Measurements from ENCODE around the gene MOB2.
A peak's percentile ranks its signal among the peaks of the same experiment; 100 is the strongest.

The MOB2 gene, protein sequence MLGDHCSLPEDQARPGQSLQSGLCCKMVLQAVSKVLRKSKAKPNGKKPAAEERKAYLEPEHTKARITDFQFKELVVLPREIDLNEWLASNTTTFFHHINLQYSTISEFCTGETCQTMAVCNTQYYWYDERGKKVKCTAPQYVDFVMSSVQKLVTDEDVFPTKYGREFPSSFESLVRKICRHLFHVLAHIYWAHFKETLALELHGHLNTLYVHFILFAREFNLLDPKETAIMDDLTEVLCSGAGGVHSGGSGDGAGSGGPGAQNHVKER

DNA sequence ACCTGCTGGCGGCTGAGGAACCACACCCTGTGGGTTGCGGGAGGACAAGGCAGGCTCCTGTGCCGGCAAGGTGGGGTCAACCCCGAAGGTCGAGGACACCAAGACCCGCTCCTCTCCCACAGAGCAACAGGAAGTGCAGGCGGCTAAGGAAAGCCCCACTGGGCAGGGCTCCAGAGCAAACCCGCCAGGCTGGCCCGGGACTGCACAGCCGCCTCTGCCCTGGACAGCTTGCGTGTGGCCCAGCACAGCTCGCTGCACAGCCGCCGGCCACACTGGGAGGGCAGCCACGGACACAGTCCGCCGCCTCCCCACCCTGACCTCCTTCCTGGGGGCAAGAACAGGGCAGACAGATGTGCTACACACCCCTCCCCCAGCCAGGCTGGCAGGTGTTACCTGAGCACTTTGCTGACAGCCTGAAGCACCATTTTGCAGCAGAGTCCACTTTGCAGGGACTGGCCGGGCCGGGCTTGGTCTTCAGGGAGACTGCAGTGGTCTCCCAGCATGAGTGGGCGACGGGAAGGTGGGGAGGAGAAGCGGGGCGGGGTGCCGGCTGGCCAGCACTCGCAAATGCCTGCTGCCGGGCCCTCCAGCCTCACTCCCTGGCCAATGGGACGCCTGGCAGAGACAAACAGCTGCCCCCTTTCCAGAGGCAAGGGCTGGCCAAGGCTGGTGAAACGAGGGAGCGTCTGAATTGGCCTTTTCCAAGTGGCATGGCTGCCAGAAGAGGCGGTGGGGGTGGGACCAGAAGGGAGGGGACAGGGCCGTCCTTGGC is at the start of gene MOB2:
Gene MOB2, minus strand, starts transcription at position 726 of the 772 bp plus-strand sequence. Its CDS starts 223 bp downstream, at position 503.
- no peak for FAIRE-seq
- no peak for DNase-seq (ENCODE audit: insufficient read length, low spot score)

DNA sequence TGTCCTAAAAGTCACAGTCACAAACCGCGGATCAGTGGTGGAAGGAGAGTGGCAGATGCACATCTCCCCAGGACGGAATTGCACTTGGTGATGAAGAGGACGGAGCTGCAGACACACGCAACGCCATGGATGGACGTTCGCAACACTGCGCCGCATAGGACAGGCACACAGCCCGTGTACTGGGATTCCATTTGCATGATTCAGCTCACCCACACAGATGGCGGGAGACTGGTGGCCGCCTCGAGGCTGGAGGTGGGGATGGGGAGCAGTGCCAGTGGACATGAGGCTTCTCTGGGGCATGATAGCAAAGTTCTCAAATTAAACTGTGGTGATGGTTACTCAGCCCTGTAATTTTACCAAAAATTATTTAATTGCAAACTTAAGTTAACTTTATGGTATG is 48.1 kb upstream of the MOB2 start:
- DNase-seq (ENCODE audit: insufficient read length, low spot score) (no peak), FAIRE-seq (no peak)

DNA sequence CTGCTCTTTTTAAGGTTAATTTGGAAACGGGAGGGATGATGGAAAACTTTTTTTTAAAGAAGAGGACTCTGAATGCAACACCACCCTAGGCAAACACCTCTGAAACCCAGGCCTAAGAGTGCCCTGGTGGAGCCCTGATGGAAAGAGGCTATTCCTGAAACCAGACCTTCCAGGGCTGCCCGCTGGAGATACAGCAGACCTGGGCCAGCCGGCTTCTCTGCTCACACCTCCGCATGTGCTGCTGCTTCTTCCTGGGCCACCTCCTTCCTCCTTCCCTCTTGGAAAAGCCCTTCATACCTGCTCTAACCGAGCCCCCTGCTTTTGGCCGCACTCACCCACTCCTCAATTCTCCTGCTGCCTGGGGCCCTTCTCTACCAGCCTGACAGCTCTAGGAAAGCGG is 47.6 kb upstream of the MOB2 start:
- FAIRE-seq = no peak

DNA sequence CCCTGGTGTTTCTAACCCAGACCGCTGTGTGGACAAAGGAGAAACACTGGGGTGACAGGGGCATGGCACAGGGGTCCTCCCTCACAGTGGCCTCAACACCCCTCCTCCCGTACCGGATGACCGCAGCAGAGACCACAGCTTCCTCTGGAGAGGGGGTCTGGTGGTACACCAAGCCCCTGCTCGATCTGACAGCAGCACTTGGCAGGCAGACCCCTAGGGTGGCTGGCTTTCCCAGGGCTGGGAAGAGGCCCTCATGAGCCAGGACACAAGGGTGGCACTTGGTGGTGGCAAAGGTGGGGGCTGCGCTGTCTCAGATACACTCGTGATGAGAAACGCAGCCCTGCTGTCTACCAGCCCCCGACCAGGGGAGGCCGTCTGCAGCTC is 46.8 kb upstream of the MOB2 start:
- FAIRE-seq (no peak), DNase-seq (ENCODE audit: insufficient read length, low spot score) (no peak)

More for the DNA sequence above, 47.6 kb upstream of the MOB2 start:
- no peak for DNase-seq (ENCODE audit: insufficient read length, low spot score)

DNA sequence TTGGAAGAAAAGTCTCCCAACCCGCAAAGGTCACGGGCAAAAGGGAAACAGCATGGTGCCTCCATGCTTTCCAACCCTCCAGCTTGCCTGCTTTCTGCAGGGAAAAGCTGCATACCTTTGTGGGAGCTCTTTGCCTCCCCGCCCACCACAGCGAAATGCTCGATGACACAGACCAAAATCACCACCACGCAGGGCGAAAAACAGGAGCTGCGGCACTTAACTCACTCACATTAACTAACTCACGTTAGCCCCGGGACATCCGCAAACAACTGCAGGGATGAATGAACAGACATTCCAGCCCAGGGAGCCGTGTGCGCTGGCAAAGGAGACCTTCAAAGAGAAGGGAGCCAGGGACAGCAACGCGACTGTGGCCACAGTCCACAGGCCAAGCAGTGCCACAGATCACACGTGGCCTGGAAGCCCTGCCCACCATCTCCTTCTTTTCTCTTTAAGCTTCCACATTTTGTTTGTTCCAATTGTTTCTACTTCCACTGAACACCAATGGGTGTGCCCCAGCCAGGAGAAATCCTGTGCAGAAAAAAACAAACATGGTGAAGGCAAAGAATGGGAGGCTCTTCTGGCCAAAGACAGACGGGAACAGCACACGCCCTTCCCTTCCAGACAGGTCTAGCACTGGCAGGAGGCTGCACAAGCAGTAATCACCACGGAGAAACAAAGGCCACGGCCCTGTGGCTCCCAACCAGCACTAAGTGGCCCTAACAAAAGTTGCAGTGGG is 46.2 kb upstream of the MOB2 start:
- DNase-seq (ENCODE audit: insufficient read length, low spot score) (no peak), FAIRE-seq (no peak)

DNA sequence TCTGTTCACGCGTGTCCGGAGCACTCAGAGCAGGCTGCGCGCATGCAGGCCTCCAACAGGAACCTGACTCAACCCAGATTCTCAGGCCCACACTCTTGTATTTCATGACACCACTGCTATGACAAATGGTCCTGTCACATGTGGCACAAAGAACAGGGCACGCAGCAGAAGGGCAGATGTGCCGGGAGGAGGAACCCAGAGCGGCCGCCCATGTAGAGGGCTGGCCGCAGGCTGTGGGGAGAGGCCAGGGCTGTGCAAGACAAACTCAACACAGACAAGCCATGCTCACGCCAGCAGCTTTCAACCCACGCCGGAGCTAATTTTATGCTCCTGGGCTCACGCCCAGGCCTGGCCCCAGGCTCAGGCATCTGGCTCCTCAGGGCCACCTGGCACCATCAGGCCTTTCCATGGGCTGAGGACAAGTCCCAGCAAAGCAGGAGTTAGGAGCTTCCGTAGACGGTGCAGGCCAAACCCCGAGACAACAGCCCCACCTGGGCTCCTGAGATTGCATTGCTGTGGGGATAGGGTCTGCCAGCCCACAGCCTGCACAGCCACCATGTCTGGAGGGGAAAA is 45.5 kb upstream of the MOB2 start:
- no peak for DNase-seq (ENCODE audit: insufficient read length, low spot score)
- no peak for FAIRE-seq

DNA sequence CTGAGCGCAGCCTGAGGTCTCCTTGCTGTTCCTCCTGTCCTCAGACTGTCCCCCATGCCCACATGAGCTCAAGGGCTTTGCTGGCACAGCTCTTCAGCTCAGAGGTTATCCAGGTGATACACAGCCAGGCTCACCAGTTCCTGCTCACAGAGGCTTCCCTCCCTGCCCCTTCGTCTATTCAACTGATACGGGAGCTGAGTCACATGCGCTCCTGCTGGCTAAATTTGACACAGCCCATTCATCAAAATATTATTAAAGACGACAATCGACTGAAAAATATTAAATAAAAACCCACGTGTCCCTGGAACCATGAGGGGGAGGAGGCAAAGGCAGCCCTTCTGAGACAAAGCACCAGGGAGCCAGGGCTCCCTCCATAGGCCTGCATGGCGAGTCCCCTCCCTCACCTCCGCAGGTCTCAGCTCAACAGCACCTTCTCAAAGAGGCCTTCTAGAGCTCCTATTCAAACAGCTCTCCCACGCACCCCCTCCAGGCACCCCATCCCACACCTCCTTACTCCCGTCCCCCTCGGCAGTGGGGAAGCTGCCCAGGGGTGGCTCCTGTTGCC is 45.0 kb upstream of the MOB2 start:
- no peak for DNase-seq (ENCODE audit: insufficient read length, low spot score)
- no peak for FAIRE-seq

DNA sequence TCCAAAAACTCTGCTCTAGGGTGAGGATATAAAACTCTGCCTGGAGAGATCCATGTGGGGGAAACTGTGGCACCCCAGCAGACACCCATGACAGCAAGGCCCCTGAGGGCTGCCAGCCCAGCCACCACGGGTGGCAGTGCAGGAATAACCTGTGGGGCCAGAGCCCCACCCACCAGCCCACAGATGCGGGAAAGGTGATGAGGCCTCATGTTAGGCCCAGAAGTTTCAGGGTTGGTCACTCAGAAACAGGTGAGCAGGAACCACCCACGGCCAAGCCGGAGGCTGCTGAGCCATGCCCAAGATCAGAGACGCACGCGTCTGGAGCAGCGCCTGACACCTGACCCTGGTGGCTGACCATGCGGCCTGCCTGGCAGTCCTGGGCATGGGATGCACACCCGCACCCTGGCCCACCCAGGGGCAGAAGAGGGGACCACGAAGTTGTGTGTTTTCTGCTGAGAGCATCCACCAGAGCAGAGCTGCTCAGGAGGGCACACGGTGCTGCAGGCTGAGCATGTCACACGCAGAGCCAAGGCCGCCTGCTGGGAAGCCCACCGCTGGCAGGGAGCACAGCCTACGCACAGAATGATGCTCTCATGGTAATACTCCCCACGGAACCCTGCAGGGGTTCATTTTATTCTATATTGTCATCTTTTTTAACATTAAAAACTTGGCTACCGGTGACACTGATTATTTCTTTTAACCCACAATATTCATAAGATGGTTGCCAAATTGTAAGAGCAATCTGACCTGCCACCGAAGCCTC is 44.3 kb upstream of the MOB2 start:
- DNase-seq (ENCODE audit: insufficient read length, low spot score) = no peak
- no peak for FAIRE-seq

DNA sequence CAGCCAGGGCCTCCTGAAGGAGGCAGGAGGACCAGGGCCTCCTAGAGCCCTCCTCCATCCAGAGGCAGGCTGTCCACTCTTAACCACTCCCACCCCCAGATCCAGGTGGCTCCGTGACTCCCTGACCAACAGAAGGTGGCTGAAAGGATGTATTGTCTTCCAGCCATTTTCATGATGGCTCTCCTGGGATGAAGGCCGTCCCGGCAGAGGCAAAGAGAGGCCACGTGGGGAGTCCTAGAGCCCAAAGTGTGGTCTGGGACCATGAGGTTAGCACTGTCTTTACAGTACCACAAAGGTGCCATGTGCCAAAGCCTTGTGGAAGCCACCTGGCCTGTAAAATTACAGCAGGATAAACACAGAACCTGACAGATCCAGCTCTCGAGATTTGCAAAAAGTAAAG is 43.2 kb upstream of the MOB2 start:
- FAIRE-seq = no peak
- DNase-seq (ENCODE audit: insufficient read length, low spot score) = no peak

DNA sequence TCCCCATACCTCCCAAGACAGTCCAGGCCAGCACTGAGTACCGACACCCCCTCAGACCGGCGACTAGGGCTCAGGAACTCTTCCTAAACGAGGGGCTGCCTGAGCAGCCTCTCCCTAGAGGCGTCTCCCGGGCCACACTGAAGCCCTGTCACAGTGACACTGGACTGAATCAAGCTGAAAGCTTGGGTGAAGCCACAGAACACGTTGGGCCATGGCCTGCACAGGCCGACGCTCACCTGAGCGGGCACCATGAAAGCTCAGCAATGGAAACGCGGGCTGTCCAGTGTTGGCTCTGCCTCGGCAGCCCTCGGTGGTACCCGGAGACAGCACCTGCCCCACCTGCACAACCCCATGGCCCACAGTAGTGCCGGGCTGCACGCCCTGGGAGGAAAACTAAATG is 42.7 kb upstream of the MOB2 start:
- no peak for FAIRE-seq
- no peak for DNase-seq (ENCODE audit: insufficient read length, low spot score)

DNA sequence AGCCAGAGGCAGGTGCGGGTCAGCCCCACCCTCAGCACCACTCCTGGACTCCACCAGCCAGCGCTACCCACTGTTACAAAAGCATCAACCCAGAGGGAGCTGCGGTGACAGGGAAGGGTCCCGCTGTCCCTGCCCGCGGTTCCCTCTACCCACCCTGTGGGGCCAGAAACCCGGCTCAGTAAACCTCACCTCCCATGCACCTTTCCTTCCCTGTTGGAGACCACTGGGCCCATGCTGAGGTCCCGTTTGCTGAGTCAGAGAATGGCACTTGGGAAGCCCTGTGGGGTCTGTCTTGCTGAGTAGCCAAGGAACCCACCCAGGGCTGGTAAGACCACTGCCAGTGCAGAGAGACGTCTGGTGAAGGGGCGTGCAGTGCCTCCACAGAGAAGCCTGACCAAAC is 42.1 kb upstream of the MOB2 start:
- DNase-seq (ENCODE audit: insufficient read length, low spot score) = no peak
- no peak for FAIRE-seq

DNA sequence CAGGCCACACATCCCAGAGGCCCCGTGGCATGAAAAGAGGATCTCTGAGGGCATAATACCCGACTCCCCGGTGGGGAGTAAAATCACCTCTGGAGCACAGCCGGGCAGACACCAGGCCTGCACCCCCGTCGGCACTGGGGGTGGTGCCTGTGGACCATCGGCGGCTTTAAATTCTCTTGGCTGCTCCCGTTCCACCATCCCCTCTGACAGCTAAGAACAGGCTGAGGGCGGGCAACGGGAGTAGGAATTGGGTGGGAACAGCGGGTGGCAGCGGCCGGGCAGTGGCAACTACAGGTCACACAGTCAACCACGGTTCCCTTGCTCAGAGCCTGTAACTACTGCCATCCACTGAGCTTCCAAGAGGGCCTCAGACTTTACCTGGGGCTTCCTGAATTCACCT is 40.2 kb upstream of the MOB2 start:
- FAIRE-seq (no peak), DNase-seq (ENCODE audit: insufficient read length, low spot score) (no peak)

DNA sequence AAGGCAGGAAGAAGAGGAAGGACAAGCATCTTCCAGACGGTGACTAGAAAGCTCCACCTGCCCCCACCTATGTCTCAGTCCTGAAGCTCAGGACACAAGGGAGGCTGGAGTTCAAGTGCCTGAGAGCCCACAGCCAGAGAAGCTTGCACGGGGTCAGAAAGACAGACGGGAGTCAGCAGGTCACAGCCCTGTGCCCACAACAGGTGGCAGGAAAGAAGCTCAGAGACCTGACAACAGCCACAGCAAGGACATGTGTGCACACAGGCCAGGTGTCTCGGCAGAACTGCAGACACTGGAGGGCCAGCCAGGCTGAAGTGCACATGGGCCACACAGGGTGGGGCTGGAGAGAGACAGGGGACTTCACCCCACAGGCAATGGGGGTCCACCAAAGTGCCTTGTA is 37.2 kb upstream of the MOB2 start:
- DNase-seq (ENCODE audit: insufficient read length, low spot score) (peak; percentile 51), FAIRE-seq (no peak)

DNA sequence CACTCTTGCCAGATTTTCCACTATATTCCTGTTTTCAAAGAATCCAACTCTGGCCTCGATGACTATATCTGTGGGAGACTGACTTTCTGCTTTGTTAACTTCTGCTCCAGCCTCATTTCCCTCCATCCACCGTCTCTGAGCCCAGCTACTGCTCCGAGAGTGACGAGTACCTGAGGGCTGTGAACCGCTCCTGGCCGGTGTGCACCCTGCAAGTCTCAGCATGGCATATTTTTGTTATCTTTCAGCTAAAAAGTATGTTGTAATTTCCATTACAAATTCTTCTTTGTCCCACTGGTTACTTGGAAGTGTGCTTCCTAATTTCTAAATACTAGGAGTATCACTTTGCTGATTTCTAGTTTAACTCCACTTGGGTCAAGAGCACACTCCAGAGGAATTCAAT is 36.5 kb upstream of the MOB2 start:
- DNase-seq (ENCODE audit: insufficient read length, low spot score) (no peak), FAIRE-seq (peak; percentile 72)

DNA sequence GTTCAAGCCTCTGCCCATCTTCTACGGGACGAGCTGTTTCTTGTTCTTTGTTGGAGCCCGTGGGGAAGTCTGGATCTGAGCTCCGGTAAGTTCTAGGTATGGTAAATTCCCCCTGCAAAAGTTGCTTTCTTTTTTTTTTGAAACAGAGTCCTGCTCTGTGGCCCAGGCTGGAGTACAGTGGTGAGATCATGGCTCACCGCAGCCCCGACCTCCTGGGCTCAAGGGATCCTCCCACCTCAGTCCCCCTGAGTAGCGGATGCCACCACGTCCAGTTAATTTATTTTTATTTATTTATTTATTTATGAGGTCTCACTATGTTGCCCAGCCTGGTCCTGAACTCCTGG is 35.5 kb upstream of the MOB2 start:
- FAIRE-seq = no peak

DNA sequence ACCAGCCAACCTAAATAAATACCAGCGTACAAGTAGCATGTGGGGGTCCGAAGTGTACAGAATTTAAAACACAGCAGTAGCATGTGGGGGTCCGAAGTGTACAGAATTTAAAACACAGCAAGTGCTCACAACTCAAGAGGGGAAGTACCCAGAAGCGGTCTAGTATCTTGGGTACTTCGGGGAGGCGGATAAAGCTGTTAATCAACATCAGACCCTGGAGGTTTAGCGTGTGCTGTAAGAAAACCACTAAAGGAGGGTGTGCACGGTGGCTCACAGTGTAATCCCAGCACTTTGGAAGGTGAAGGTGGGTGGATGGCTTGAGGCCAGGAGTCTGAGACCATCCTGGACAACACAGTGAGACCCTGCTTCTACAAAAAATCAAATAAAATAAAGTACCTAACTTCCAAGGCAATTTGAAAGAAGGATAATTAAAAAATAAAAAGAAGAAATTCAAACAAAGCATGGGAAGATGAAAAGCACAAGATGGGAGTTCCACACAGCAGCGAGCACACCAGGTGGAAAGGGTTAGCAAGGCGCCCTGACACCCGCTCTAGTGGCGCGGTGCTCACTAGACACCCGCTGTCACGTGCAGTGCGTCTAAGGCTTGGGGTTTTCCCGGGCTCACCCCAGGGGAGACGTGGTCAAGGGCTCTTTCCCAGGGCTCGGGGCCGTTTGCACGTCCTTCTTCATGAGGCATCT is 35.0 kb upstream of the MOB2 start:
- DNase-seq (ENCODE audit: insufficient read length, low spot score) (peak; percentile 78), FAIRE-seq (peak; percentile 97)

More for the DNA sequence above, 35.5 kb upstream of the MOB2 start:
- DNase-seq (ENCODE audit: insufficient read length, low spot score) = no peak

DNA sequence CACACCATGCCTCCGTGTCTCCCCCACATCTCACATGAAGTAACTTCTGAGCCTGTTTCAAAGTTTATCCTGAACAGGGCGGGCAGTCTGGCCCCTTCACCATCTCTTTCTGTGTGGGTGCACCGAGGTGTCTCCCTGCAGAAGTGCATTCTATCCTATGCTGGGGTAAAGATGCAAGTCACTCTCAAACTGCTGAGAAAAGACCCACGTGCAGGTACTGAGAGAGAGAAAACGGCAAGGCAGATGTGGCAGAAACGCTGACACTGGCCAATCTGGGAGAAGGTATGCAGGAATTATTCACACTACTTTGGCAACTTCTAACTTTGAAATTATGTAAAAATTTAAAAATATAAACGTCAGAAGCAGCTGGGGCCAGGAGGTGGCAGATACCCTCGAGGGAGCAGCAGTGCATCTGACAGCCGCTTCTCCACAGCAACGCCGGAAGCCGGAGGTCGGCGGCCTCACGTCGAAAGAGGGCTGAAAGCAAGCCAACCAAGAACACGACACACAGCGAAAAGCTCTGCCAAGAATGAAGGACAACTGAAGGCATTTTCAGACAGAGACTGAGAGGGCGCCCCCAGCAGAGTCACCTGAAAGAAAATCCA is 34.2 kb upstream of the MOB2 start:
- no peak for FAIRE-seq
- no peak for DNase-seq (ENCODE audit: insufficient read length, low spot score)

DNA sequence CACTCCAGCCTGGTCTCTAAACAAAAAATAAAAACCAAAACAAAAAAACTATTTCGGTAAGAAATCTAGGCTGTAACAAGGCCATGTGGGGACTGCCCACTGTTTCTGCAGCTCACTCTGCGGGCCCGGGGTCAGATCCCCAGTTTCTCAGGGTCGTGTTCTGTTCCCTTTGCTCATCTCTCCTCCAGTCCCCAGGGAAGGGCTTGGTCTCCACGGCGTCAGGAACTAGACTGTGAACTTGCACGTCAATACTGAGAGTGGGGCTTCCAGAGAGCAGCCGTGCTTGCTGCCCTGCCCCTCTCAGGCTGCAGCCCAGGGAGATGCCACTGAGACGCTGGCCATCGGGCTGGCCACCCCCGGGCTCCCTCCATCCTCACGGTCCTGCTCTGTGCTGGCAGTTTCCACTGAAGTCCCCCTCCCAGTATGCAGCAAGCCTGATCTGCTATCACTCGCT is 33.7 kb upstream of the MOB2 start:
- DNase-seq (ENCODE audit: insufficient read length, low spot score) = no peak
- FAIRE-seq = no peak
